Chondrocyte (in vitro differentiated cells): ENCODE results near the gene DGKI. TPM values are rescaled to one million over a fixed set of nuclear protein-coding genes. Genes with fewer than 3 reads are reported as not detected.

Experiments
- DNase-seq: peaks from one replicate; pipeline ENCODE4 v3.0.0; 2021; ENCODE audit warnings: mixed read lengths, low spot score
- H3K27ac Mint-ChIP-seq: one replicate; pipeline ENCODE4 v1.8.0; 2021; ENCODE audit warnings: mild to moderate bottlenecking, moderate library complexity, mixed read lengths; ENCODE audit not compliant: unreplicated experiment
- H3K27me3 Mint-ChIP-seq: 2 replicates; pipeline ENCODE4 v1.8.0; 2021; ENCODE audit warnings: low read depth, mixed read lengths
- H3K36me3 Mint-ChIP-seq: 2 replicates; pipeline ENCODE4 v1.8.0; 2021; ENCODE audit warnings: low read depth, mixed read lengths
- H3K4me1 Mint-ChIP-seq: 2 replicates; pipeline ENCODE4 v1.8.0; 2021; ENCODE audit warnings: low read depth, mild to moderate bottlenecking, mixed read lengths
- H3K4me3 Mint-ChIP-seq: one replicate; pipeline ENCODE4 v1.8.0; 2021; ENCODE audit warnings: mild to moderate bottlenecking, moderate library complexity, mixed read lengths; ENCODE audit not compliant: unreplicated experiment
- H3K9me3 Mint-ChIP-seq: 2 replicates; pipeline ENCODE4 v1.8.0; 2021; ENCODE audit warnings: low read depth, mixed read lengths
- CTCF ChIP-seq: fragments of 200-600 bp; sonication (generic); IDR thresholded peaks from 2 replicates; pipeline ENCODE4 v1.5.0; 2021; ENCODE audit warnings: antibody characterized with exemption, mild to moderate bottlenecking, moderate library complexity
- total RNA-seq: library from RNA; stranded (reverse); gene quantifications from 3 replicates; pipeline ENCODE4 v1.2.1, GENCODE V29; 2021

Gene DGKI
- total RNA-seq, 1 donor from 2014 or later = 15.3 TPM

GRCh38 chr7:137590756-137591305 lies 255.9 kb downstream of the DGKI start:
- H3K4me1 Mint-ChIP-seq = peaks cover 2% of the 10 kb centered on the region
- no peak for TF ChIP-seq CTCF
- no peaks in the 10 kb centered on the region for H3K27me3 Mint-ChIP-seq
- no peaks in the 10 kb centered on the region for H3K9me3 Mint-ChIP-seq
- no peak for DNase-seq
- H3K27ac Mint-ChIP-seq = no peak overlapping the region
- H3K4me3 Mint-ChIP-seq = no peak overlapping the region
- peaks cover 13% of the 10 kb centered on the region for H3K36me3 Mint-ChIP-seq

DNA sequence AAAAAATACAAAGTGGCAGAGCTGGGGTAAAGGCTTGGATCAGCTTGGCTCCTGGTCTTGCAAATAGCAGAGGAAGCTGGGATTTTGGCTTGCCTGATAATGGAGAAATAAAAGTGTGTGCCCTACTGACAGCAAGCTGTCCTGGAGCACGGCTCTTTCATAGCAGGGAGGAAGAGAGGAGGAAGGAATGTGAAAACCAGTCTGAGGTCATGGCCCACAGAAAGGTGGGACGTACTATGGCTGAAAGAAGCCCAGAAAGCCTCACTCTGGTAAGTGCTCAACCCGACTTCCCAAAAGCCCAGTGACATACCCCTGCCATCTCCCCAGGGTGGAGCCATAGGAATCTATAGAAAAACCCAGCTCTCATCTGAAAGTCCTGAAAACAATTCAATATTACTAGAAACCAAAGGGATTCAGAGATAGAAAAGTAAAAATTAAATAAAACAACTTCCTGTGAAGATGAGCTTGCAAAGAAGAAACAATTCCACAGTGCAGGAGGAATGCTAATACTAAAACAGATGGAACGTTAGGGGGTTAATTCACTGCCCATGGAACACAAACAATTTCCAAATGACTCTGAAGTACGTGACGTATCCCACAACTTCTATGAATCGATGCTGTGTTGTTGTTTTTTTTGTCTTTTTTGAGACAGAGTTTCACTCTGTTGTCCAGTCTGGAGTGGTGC lies 256.6 kb downstream of the DGKI start:
- Mint-ChIP-seq H3K4me3 (no peak overlapping the region), H3K27me3 (no peaks in the 10 kb centered on the region), H3K9me3 (no peaks in the 10 kb centered on the region), H3K27ac (no peak overlapping the region), H3K36me3 (peaks cover 10% of the 10 kb centered on the region), H3K4me1 (peaks cover 2% of the 10 kb centered on the region)
- no peak for DNase-seq
- TF ChIP-seq CTCF = no peak

- Mint-ChIP-seq H3K4me1 (peaks cover 8% of the 10 kb centered on the region), H3K27ac (no peak overlapping the region), H3K9me3 (no peaks in the 10 kb centered on the region), H3K4me3 (no peak overlapping the region), H3K27me3 (no peaks in the 10 kb centered on the region), H3K36me3 (peaks cover 20% of the 10 kb centered on the region)
- TF ChIP-seq CTCF = no peak
- DNase-seq = no peak
Observed at GRCh38 chr7:137587326-137587725, 259.4 kb downstream of the DGKI start.

- Mint-ChIP-seq H3K4me3 (no peak overlapping the region), H3K9me3 (no peaks in the 10 kb centered on the region), H3K36me3 (peaks cover 25% of the 10 kb centered on the region), H3K4me1 (peaks cover 14% of the 10 kb centered on the region), H3K27me3 (no peaks in the 10 kb centered on the region), H3K27ac (no peak overlapping the region)
- no peak for DNase-seq
- TF ChIP-seq CTCF = no peak
Observed at GRCh38 chr7:137585591-137585990, 261.2 kb downstream of the DGKI start.

- H3K27me3 Mint-ChIP-seq = no peaks in the 10 kb centered on the region
- no peak for TF ChIP-seq CTCF
- no peak overlapping the region for H3K4me3 Mint-ChIP-seq
- no peak overlapping the region for H3K27ac Mint-ChIP-seq
- H3K9me3 Mint-ChIP-seq = peaks cover 7% of the 10 kb centered on the region
- no peak for DNase-seq
- H3K36me3 Mint-ChIP-seq = peaks cover 27% of the 10 kb centered on the region
- peaks cover 34% of the 10 kb centered on the region for H3K4me1 Mint-ChIP-seq
Observed at GRCh38 chr7:137583172-137583571, 263.6 kb downstream of the DGKI start.
